Dendritic cell treated with granulocyte-macrophage colony-stimulating factor and Interleukin-4, amounts not matched to agents 40 ng/mL and 50 ng/mL, for 4 days (primary cell): ENCODE results near the gene TOGARAM2.

Experiments
- H3K27ac Mint-ChIP-seq: one replicate; pipeline ENCODE4 v1.8.0; 2022; ENCODE audit warnings: mild to moderate bottlenecking, mixed read lengths
- H3K27me3 Mint-ChIP-seq: one replicate; pipeline ENCODE4 v1.8.0; 2022; ENCODE audit warnings: mild to moderate bottlenecking, mixed read lengths
- H3K36me3 Mint-ChIP-seq: one replicate; pipeline ENCODE4 v1.8.0; 2022; ENCODE audit warnings: low read depth, mixed read lengths
- H3K4me1 Mint-ChIP-seq: one replicate; pipeline ENCODE4 v1.8.0; 2022; ENCODE audit warnings: low read depth, mixed read lengths
- H3K4me3 Mint-ChIP-seq: one replicate; pipeline ENCODE4 v1.8.0; 2022; ENCODE audit warnings: mild to moderate bottlenecking, moderate library complexity, mixed read lengths
- H3K9me3 Mint-ChIP-seq: one replicate; pipeline ENCODE4 v1.8.0; 2022; ENCODE audit warnings: mixed read lengths
- intact Hi-C: fragments of 100-400 bp; cut with micrococcal nuclease; formaldehyde crosslinking; loops from one replicate; pipeline ENCODE4 v1.15.0; 2022

Gene TOGARAM2

DNA sequence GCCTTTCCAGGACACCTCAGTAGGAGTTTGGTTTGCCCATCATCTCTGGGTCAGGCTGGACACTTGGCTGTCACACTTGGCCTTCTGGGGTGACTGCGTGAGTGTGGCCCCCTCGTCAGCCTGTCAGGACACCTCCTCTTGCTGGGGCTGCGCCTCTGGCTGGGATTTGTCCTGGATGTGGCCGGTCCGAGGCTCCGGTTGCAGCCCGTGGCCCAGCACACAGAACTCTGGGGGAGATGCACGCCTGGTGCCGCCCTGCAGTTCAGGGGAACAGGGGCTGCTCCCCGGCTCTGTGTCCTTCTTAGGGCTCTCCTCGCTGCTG is 83.6 kb downstream of the TOGARAM2 start:
- Mint-ChIP-seq H3K27me3 (no peaks in the 10 kb centered on the region), H3K4me3 (no peak overlapping the region), H3K4me1 (peaks cover 20% of the 10 kb centered on the region), H3K9me3 (no peaks in the 10 kb centered on the region), H3K36me3 (no peaks in the 10 kb centered on the region), H3K27ac (no peak overlapping the region)
- intact Hi-C loops, result no loop called here

GRCh38 chr2:29065068-29065811 is 84.1 kb downstream of the TOGARAM2 start:
- no peak overlapping the region for H3K4me3 Mint-ChIP-seq
- no peaks in the 10 kb centered on the region for H3K9me3 Mint-ChIP-seq
- no peak overlapping the region for H3K27ac Mint-ChIP-seq
- intact Hi-C loops, result no loop called here
- no peaks in the 10 kb centered on the region for H3K27me3 Mint-ChIP-seq
- H3K4me1 Mint-ChIP-seq, result peaks cover 20% of the 10 kb centered on the region
- no peaks in the 10 kb centered on the region for H3K36me3 Mint-ChIP-seq

GRCh38 chr2:29066271-29066860 is 85.3 kb downstream of the TOGARAM2 start:
- H3K4me3 Mint-ChIP-seq, result no peak overlapping the region
- H3K27ac Mint-ChIP-seq, result no peak overlapping the region
- intact Hi-C loops, result no loop called here
- H3K27me3 Mint-ChIP-seq, result no peaks in the 10 kb centered on the region
- H3K36me3 Mint-ChIP-seq, result no peaks in the 10 kb centered on the region
- peaks cover 18% of the 10 kb centered on the region for H3K4me1 Mint-ChIP-seq
- no peaks in the 10 kb centered on the region for H3K9me3 Mint-ChIP-seq

- Mint-ChIP-seq H3K36me3 (no peaks in the 10 kb centered on the region), H3K9me3 (no peaks in the 10 kb centered on the region), H3K4me1 (peaks cover 12% of the 10 kb centered on the region), H3K4me3 (no peak overlapping the region), H3K27me3 (no peaks in the 10 kb centered on the region), H3K27ac (no peak overlapping the region)
- intact Hi-C loops, result no loop called here
Observed at GRCh38 chr2:29066997-29067605, 86.0 kb downstream of the TOGARAM2 start.

DNA sequence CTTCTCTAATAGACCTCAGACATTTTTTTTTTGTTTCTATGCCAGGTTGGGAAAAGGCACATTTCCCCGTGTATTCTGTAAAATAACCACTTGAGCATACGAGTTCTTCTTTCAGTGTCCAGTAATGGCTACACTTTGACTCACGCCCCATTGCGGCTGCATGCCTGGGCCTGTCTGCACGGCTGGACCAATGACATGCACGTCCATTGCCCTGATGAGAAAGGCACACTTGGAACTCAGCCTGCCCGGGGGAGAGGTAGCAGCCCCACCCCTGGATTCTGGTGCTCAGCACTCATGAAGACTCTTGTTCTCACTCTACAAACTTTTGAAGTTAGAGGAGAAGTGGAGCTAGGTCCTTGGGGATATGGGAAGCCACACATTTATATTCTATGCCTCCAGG is 87.4 kb downstream of the TOGARAM2 start:
- peaks cover 13% of the 10 kb centered on the region for H3K4me1 Mint-ChIP-seq

DNA sequence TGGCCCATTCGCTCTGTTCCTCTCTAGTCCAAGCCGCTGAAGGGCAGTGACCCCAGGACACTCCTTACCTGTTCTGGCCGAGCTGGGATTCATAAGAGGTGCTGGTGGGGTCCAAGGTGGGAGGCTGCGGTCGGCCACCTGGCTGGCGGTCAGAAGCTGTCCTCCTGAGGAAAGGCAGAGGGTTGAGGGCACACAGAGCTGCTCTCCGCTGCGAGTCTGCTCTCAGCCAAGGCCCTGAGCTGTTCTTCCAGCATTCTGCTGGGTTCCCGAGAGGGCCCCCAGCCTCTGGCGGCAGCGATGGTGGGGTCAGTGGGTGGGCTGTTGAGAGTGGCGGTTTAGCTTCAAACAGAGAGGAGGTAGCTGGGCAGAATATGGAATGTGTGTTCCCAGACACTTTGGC is 89.4 kb downstream of the TOGARAM2 start:
- Mint-ChIP-seq H3K4me1 (peaks cover 22% of the 10 kb centered on the region), H3K9me3 (no peaks in the 10 kb centered on the region), H3K27ac (no peak overlapping the region), H3K27me3 (no peaks in the 10 kb centered on the region), H3K36me3 (no peaks in the 10 kb centered on the region), H3K4me3 (no peak overlapping the region)
- intact Hi-C loops, result no loop called here

More for the DNA sequence above, 87.4 kb downstream of the TOGARAM2 start:
- Mint-ChIP-seq H3K27me3 (no peaks in the 10 kb centered on the region), H3K9me3 (no peaks in the 10 kb centered on the region), H3K4me3 (no peak overlapping the region), H3K36me3 (no peaks in the 10 kb centered on the region), H3K27ac (no peak overlapping the region)
- intact Hi-C loops, result no loop called here

DNA sequence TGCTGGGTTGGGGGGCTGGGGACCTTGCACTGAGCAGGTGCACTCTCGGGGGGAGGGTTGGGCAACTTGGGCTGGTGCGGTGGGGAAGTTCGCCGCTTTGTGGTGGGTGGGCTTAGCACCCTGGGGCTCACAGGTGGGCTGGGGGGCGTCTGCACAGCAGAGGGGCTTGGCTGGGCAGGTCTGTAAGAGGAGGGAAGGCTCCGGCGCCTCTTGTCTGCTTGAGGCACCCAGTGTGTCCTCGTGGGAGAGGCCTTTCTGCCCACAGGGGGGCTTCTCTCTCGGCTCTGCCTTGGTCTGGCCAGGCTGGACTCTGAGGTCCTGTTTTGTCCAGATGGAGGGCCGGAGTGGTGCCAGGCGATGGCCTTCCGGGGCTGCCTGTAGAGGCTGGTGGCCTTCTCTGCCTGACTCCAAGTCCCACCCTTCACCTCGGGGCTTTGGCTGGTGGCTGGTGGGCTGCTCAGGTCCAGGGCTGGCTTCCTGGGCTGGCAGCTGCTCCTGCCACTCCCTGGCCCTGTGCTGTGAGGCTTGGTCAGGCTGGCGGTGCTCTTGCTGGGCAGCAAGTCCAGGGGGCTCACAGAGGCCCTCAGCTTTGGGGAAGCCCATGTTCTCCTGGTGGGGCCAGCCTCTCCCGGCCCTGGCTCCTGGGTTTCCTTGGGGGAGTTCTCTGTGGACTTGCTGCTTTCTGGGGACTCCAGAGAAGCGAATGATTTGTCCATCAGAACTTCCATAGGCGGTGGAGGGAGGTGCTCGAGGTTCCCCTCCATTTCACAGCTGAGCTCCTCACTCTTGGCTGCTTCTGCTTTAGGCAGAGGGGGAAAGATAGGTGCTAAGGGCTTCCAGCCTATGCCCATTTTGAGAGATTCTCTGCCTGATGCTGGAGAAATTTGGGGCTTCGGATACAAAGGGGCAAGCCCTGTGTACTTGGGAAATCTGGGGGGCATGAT is 90.2 kb downstream of the TOGARAM2 start:
- no peaks in the 10 kb centered on the region for H3K36me3 Mint-ChIP-seq
- intact Hi-C loops, result no loop called here
- H3K9me3 Mint-ChIP-seq, result no peaks in the 10 kb centered on the region
- no peak overlapping the region for H3K4me3 Mint-ChIP-seq
- H3K27ac Mint-ChIP-seq, result no peak overlapping the region
- H3K27me3 Mint-ChIP-seq, result no peaks in the 10 kb centered on the region
- peaks cover 20% of the 10 kb centered on the region for H3K4me1 Mint-ChIP-seq

DNA sequence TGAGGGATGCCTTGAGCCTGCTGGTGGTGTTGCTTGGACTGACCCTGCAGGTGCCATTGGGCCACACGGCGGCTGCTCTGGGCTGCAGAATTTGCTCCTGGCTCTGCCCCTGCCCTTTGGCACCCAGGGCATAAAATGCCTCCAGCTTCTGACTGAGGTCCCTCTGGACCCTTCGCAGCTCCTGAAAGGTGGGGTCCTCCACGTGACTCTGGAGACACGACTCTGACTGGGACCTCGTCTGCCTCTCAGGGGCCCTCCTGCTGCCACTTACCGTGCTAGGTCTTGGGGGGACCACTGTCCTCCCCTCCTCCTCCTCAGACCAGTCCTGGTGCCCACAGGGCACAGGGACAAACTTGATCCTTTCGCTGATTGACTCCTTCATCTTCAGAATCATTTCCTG is 91.2 kb downstream of the TOGARAM2 start:
- no peaks in the 10 kb centered on the region for H3K9me3 Mint-ChIP-seq
- peaks cover 10% of the 10 kb centered on the region for H3K4me1 Mint-ChIP-seq
- no peak overlapping the region for H3K4me3 Mint-ChIP-seq
- no peak overlapping the region for H3K27ac Mint-ChIP-seq
- H3K36me3 Mint-ChIP-seq, result no peaks in the 10 kb centered on the region
- no peaks in the 10 kb centered on the region for H3K27me3 Mint-ChIP-seq
- intact Hi-C loops, result no loop called here

GRCh38 chr2:29072971-29073725 is 92.0 kb downstream of the TOGARAM2 start:
- H3K9me3 Mint-ChIP-seq, result no peaks in the 10 kb centered on the region
- intact Hi-C loops, result no loop called here
- H3K4me3 Mint-ChIP-seq, result no peak overlapping the region
- no peaks in the 10 kb centered on the region for H3K27me3 Mint-ChIP-seq
- no peaks in the 10 kb centered on the region for H3K36me3 Mint-ChIP-seq
- H3K4me1 Mint-ChIP-seq, result peaks cover 9% of the 10 kb centered on the region
- no peak overlapping the region for H3K27ac Mint-ChIP-seq

- peaks cover under 1% of the 10 kb centered on the region for H3K9me3 Mint-ChIP-seq
- H3K4me1 Mint-ChIP-seq, result peaks cover 9% of the 10 kb centered on the region
- H3K4me3 Mint-ChIP-seq, result no peak overlapping the region
- H3K27me3 Mint-ChIP-seq, result no peaks in the 10 kb centered on the region
- intact Hi-C loops, result no loop called here
- H3K36me3 Mint-ChIP-seq, result no peaks in the 10 kb centered on the region
- H3K27ac Mint-ChIP-seq, result no peak overlapping the region
Observed at GRCh38 chr2:29073933-29074332, 92.8 kb downstream of the TOGARAM2 start.

- intact Hi-C loops, result no loop called here
- Mint-ChIP-seq H3K27ac (no peak within 1 kb of the TSS), H3K36me3 (no peaks in the 10 kb centered on the region), H3K27me3 (no peaks in the 10 kb centered on the region), H3K9me3 (peaks cover 6% of the 10 kb centered on the region), H3K4me1 (peaks cover 9% of the 10 kb centered on the region), H3K4me3 (no peak within 1 kb of the TSS)
Observed at GRCh38 chr2:29074411-29074810, 93.3 kb downstream of the TOGARAM2 start, which contains the start of gene PCARE. Gene PCARE (minus strand): TSS chr2:29074523. CDS start chr2:29074261, 262 bp downstream.

DNA sequence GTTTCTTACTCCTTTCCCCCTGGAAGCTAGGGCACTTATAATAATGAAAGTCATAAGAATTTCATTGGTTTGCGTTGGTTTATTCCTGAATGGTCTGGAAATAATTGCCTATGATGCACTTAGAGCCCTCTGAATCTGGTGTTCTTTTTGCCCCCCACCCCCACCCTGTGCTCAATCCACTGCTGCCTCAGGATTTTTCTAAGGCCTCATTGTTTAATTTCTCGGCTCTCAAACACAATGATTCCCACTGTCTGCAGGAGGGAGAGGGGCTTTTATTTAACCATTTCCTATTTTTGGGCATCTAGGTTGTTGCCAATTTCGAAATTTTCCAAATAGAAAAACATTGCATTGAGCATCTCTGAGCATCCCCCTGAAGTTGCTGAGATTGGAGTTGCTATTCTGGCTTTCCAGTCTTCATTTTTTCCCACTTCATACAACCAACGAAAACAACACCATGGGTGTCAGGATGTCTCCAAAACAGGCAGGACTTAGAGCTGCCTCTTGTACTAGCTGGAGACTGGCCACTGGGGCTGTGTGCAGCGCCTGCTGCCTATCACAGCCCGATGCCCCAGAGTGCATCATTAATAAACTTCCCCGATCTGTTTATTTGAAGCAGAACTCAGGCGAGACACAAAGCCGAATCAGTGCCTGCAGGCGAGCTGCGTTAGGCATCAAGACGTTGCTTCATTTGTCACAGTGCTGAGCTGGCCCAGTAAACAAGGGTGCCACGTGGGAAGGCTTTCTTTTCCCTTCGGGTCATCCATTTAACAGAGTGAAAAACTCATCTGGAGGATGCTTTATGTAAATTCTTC is 95.0 kb downstream of the TOGARAM2 start:
- Mint-ChIP-seq H3K27me3 (no peaks in the 10 kb centered on the region), H3K4me3 (no peak overlapping the region), H3K4me1 (peaks cover 14% of the 10 kb centered on the region), H3K27ac (no peak overlapping the region), H3K9me3 (peaks cover 15% of the 10 kb centered on the region), H3K36me3 (no peaks in the 10 kb centered on the region)
- intact Hi-C loops, result no loop called here

GRCh38 chr2:29079887-29080286 is 98.8 kb downstream of the TOGARAM2 start:
- Mint-ChIP-seq H3K36me3 (no peaks in the 10 kb centered on the region), H3K27me3 (no peaks in the 10 kb centered on the region), H3K4me3 (no peak overlapping the region), H3K27ac (no peak overlapping the region), H3K4me1 (peaks cover 14% of the 10 kb centered on the region), H3K9me3 (peaks cover 15% of the 10 kb centered on the region)
- intact Hi-C loops, result no loop called here
